Measurements from ENCODE around the gene CHAF1A. TPM values are rescaled to one million over a fixed set of nuclear protein-coding genes. Genes with fewer than 3 reads are reported as not detected.

CHAF1A gene
- total RNA-seq, 4 donors from 2014 or later = 4.9 to 18.6 (median 8.1) TPM

GRCh38 chr19:4370418-4371041 lies 31.9 kb upstream of the CHAF1A start:
- TF ChIP-seq POLR2A (IDR thresholded peaks at IDR 0.05) (no peak), CTCF (IDR thresholded peaks at IDR 0.05) (no peak), EP300 (IDR thresholded peaks at IDR 0.05) (no peak)
- peaks cover 0 to 12% (median 10%) of the 10 kb centered on the region in 3 donors for H3K36me3 ChIP-seq
- no peaks in the 10 kb centered on the region for H3K9me3 ChIP-seq
- no peak for DNase-seq (ENCODE audit: low spot score in 2 of 2)
- H3K27me3 ChIP-seq = no peaks in the 10 kb centered on the region
- H3K4me1 ChIP-seq = peaks cover 8 to 91% (median 83%) of the 10 kb centered on the region in 4 donors
- peak overlapping the region in 3 of 4 donors; percentile 86 to 100 (median 92) for H3K27ac ChIP-seq
- 80% methylated on average over 9 to 12 of the region's 15 CpGs for WGBS, 2 donors
- H3K4me3 ChIP-seq = no peak overlapping the region

GRCh38 chr19:4371247-4372164 lies 30.9 kb upstream of the CHAF1A start:
- H3K4me1 ChIP-seq = peaks cover 11 to 100% (median 93%) of the 10 kb centered on the region in 4 donors
- 79 to 80% methylated on average over 23 to 30 of the region's 31 CpGs for WGBS, 2 donors
- TF ChIP-seq CTCF (IDR thresholded peaks at IDR 0.05) (no peak), EP300 (IDR thresholded peaks at IDR 0.05) (no peak), POLR2A (IDR thresholded peaks at IDR 0.05) (no peak)
- no peaks in the 10 kb centered on the region for H3K27me3 ChIP-seq
- no peak overlapping the region for H3K4me3 ChIP-seq
- peak overlapping the region; percentile 80 to 100 (median 89) for H3K27ac ChIP-seq
- no peak for DNase-seq (ENCODE audit: low spot score in 2 of 2)
- no peaks in the 10 kb centered on the region for H3K9me3 ChIP-seq
- peaks cover 0 to 3% (median under 1%) of the 10 kb centered on the region in 3 donors for H3K36me3 ChIP-seq

- Histone ChIP-seq H3K4me3 (no peak overlapping the region), H3K27me3 (no peaks in the 10 kb centered on the region), H3K9me3 (no peaks in the 10 kb centered on the region), H3K27ac (peak overlapping the region; percentile 80 to 100 (median 89)), H3K4me1 (peaks cover 11 to 100% (median 99%) of the 10 kb centered on the region in 4 donors), H3K36me3 (no peaks in the 10 kb centered on the region)
- WGBS, 2 donors = 64 to 68% methylated on average over 22 of the region's 22 CpGs
- DNase-seq (ENCODE audit: low spot score in 2 of 2) = no peak
- TF ChIP-seq CTCF (IDR thresholded peaks at IDR 0.05) = no peak
- TF ChIP-seq POLR2A (IDR thresholded peaks at IDR 0.05) = peak in 1 of 2 donors; percentile 37
- peak in 1 of 2 donors; percentile 67 for TF ChIP-seq EP300 (IDR thresholded peaks at IDR 0.05)
These were observed 30.1 kb upstream of the CHAF1A start for GRCh38 chr19:4372165-4373012.

- Histone ChIP-seq H3K4me1 (peaks cover 11 to 100% (median 99%) of the 10 kb centered on the region in 4 donors), H3K27me3 (no peaks in the 10 kb centered on the region), H3K4me3 (no peak overlapping the region), H3K27ac (peak overlapping the region; percentile 80 to 100 (median 89)), H3K9me3 (no peaks in the 10 kb centered on the region), H3K36me3 (no peaks in the 10 kb centered on the region)
- TF ChIP-seq CTCF (IDR thresholded peaks at IDR 0.05) = no peak
- no peak for TF ChIP-seq EP300 (IDR thresholded peaks at IDR 0.05)
- WGBS, 2 donors = 73 to 82% methylated on average over 4 to 7 of the region's 8 CpGs
- no peak for DNase-seq (ENCODE audit: low spot score in 2 of 2)
These were observed 29.4 kb upstream of the CHAF1A start for GRCh38 chr19:4373013-4373367.

All from tibial nerve (tissue), 4 donors.